H9 (cell line): ENCODE results near the gene PLRG1. TPM values are rescaled to one million over a fixed set of nuclear protein-coding genes. Genes with fewer than 3 reads are reported as not detected.

Experiments used
- DNase-seq: peaks from one replicate; pipeline ENCODE4 v3.0.0-alpha.2; 2017
- H2AFZ ChIP-seq: one replicate; pipeline ENCODE4 v1.6.1; 2013; ENCODE audit warnings: mild to moderate bottlenecking, low read length, control low read depth, moderate library complexity
- H2AK5ac ChIP-seq: 2 replicates; pipeline ENCODE4 v1.6.1; 2013; ENCODE audit warnings: low read length, control low read depth, mixed read lengths; ENCODE audit not compliant: insufficient read length
- H2BK120ac ChIP-seq: one replicate; pipeline ENCODE4 v1.6.1; 2013; ENCODE audit warnings: low read depth, mild to moderate bottlenecking, low read length, control low read depth, inconsistent platforms; ENCODE audit not compliant: poor library complexity, severe bottlenecking
- H2BK12ac ChIP-seq: 2 replicates; pipeline ENCODE4 v1.6.1; 2013; ENCODE audit warnings: low read length, control low read depth, mixed read lengths, low read depth; ENCODE audit not compliant: insufficient read length
- H2BK15ac ChIP-seq: 2 replicates; pipeline ENCODE4 v1.6.1; 2013; ENCODE audit warnings: low read depth, low read length, control low read depth
- H2BK20ac ChIP-seq: one replicate; pipeline ENCODE4 v1.6.1; 2013; ENCODE audit warnings: low read depth, mild to moderate bottlenecking, low read length, control low read depth, inconsistent platforms; ENCODE audit not compliant: poor library complexity, severe bottlenecking
- H2BK5ac ChIP-seq: 2 replicates; pipeline ENCODE4 v1.6.1; 2013; ENCODE audit warnings: low read length, control low read depth, mixed read lengths; ENCODE audit not compliant: insufficient read length
- H3K14ac ChIP-seq: 2 replicates; pipeline ENCODE4 v1.6.1; 2013; ENCODE audit warnings: low read length, control low read depth; ENCODE audit not compliant: insufficient read depth
- H3K18ac ChIP-seq: 2 replicates; pipeline ENCODE4 v1.6.1; 2013; ENCODE audit warnings: low read depth, mild to moderate bottlenecking, mixed read lengths, low read length, control low read depth; ENCODE audit not compliant: insufficient read length
- H3K23ac ChIP-seq: 2 replicates; pipeline ENCODE4 v1.6.1; 2013; ENCODE audit warnings: low read length, control low read depth, mixed read lengths, low read depth; ENCODE audit not compliant: insufficient read length
- H3K23me2 ChIP-seq: 2 replicates; pipeline ENCODE4 v1.6.1; 2013; ENCODE audit warnings: low read depth, mild to moderate bottlenecking, mixed read lengths, low read length, control low read depth; ENCODE audit not compliant: insufficient read length, poor library complexity, severe bottlenecking
- H3K27ac ChIP-seq: 2 replicates; pipeline ENCODE4 v1.5.1; 2013; ENCODE audit warnings: low read length, control low read depth, mixed read lengths, low read depth; ENCODE audit not compliant: insufficient read length
- H3K27me3 ChIP-seq: 2 replicates; pipeline ENCODE4 v1.6.1; 2013; ENCODE audit warnings: low read length, control low read depth, inconsistent platforms; ENCODE audit not compliant: insufficient read depth
- H3K4ac ChIP-seq: 2 replicates; pipeline ENCODE4 v1.6.1; 2013; ENCODE audit warnings: low read depth, mild to moderate bottlenecking, control low read depth, inconsistent platforms, low read length, moderate library complexity
- H3K4me1 ChIP-seq: 2 replicates; pipeline ENCODE4 v1.6.1; 2013; ENCODE audit warnings: low read length, control low read depth, inconsistent platforms; ENCODE audit not compliant: insufficient read depth
- H3K4me2 ChIP-seq: 2 replicates; pipeline ENCODE4 v1.6.1; 2013; ENCODE audit warnings: low read length, control low read depth, mixed read lengths; ENCODE audit not compliant: insufficient read length, insufficient read depth
- H3K56ac ChIP-seq: 2 replicates; pipeline ENCODE4 v1.6.1; 2013; ENCODE audit warnings: low read depth, mild to moderate bottlenecking, mixed read lengths, low read length, control low read depth; ENCODE audit not compliant: insufficient read length
- H3K79me1 ChIP-seq: 2 replicates; pipeline ENCODE4 v1.6.1; 2013; ENCODE audit warnings: low read depth, mild to moderate bottlenecking, moderate library complexity, low read length, control low read depth, inconsistent platforms; ENCODE audit not compliant: insufficient read depth, poor library complexity, severe bottlenecking
- H3K79me2 ChIP-seq: 2 replicates; pipeline ENCODE4 v1.6.1; 2013; ENCODE audit warnings: low read length, control low read depth, inconsistent platforms; ENCODE audit not compliant: insufficient read depth
- H3K9ac ChIP-seq: 2 replicates; pipeline ENCODE4 v1.6.1; 2013; ENCODE audit warnings: low read length, control low read depth, mixed read lengths; ENCODE audit not compliant: insufficient read length; ENCODE audit errors: extremely low read depth
- H3K9me3 ChIP-seq: one replicate; pipeline ENCODE4 v1.6.1; 2013; ENCODE audit warnings: low read depth, low read length, inconsistent platforms; ENCODE audit not compliant: control insufficient read depth
- H3T11ph ChIP-seq: one replicate; pipeline ENCODE4 v1.6.1; 2013; ENCODE audit warnings: mild to moderate bottlenecking, low read length, control low read depth, inconsistent platforms
- H4K20me1 ChIP-seq: one replicate; pipeline ENCODE4 v1.6.1; 2013; ENCODE audit not compliant: control insufficient read depth, insufficient read length, insufficient read depth
- H4K5ac ChIP-seq: 2 replicates; pipeline ENCODE4 v1.6.1; 2013; ENCODE audit warnings: low read depth, mild to moderate bottlenecking, mixed read lengths, low read length, control low read depth; ENCODE audit not compliant: insufficient read length
- H4K8ac ChIP-seq: replicated peaks from 2 replicates; pipeline ENCODE4 v1.6.1; 2013; ENCODE audit warnings: low read length, control low read depth, mixed read lengths, low read depth; ENCODE audit not compliant: insufficient read length
- H4K91ac ChIP-seq: 2 replicates; pipeline ENCODE4 v1.6.1; 2013; ENCODE audit warnings: low read depth, mild to moderate bottlenecking, moderate library complexity, mixed read lengths, low read length, control low read depth; ENCODE audit not compliant: insufficient read length
- H3K27ac Mint-ChIP-seq, 3 experiments: 2 replicates in 2 of 3; 3 replicates in 1 of 3; pipeline ENCODE4 v1.8.0; 2020 to 2021; ENCODE audit warnings: mixed read lengths in 3 of 3, mild to moderate bottlenecking in 1 of 3, moderate library complexity in 1 of 3
- H3K27me3 Mint-ChIP-seq: 2 replicates; pipeline ENCODE4 v1.8.0; 2021; ENCODE audit warnings: low read depth, mild to moderate bottlenecking, moderate library complexity, mixed read lengths
- H3K36me3 Mint-ChIP-seq, 3 experiments: 2 replicates in 2 of 3; 3 replicates in 1 of 3; pipeline ENCODE4 v1.8.0; 2020 to 2021; ENCODE audit warnings: low read depth in 3 of 3, mixed read lengths in 3 of 3; ENCODE audit not compliant: insufficient read depth in 1 of 3
- H3K4me1 Mint-ChIP-seq, 2 experiments: 2 replicates each; pipeline ENCODE4 v1.8.0; 2020; ENCODE audit warnings: mixed read lengths in 2 of 2
- H3K4me3 Mint-ChIP-seq, 2 experiments: 2 replicates in 1 of 2; 3 replicates in 1 of 2; pipeline ENCODE4 v1.8.0; 2020 to 2021; ENCODE audit warnings: mild to moderate bottlenecking in 2 of 2, mixed read lengths in 2 of 2, moderate library complexity in 1 of 2
- H3K9me3 Mint-ChIP-seq, 2 experiments: 2 replicates in 1 of 2; 3 replicates in 1 of 2; pipeline ENCODE4 v1.8.0; 2020; ENCODE audit warnings: mild to moderate bottlenecking in 2 of 2, mixed read lengths in 2 of 2, moderate library complexity in 1 of 2
- total RNA-seq: library from RNA; stranded (reverse); gene quantifications from 2 replicates; pipeline ENCODE4 v1.2.1, GENCODE V29; 2021
- TF ChIP-seq, protein P1 (sequence below): fragments of 200-600 bp; sonication (generic); conservative IDR thresholded peaks from 3 replicates; pipeline ENCODE4 v1.8.0; 2021; ENCODE audit warnings: antibody characterized with exemption, mild to moderate bottlenecking

PLRG1 gene
- total RNA-seq, 1 experiment from 2014 or later: 113 TPM

DNA sequence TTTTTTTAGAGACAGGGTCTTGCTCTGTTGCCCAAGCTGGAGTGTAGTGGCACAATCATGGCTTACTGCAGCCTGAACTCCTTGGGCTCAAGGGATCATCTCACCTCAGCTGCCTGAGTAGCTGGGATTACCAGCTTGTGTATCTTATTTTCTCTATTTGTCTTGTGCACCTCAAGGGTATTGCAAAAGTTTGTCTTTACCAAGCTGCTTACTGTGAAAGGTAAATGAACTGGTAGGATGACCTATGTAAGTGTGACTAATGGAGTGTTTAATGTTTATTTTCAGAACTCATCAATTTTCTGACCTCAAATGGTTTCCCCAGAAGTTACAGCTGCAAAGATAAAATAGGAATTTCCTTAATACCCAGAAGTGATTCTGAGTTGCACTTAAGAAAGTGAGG, 45.6 kb upstream of the PLRG1 start:
- H2BK5ac ChIP-seq: no peak overlapping the region
- no peak overlapping the region for H4K5ac ChIP-seq
- no peaks in the 10 kb centered on the region for H3K36me3 Mint-ChIP-seq
- H2AFZ ChIP-seq: no peak overlapping the region
- no peaks in the 10 kb centered on the region for H3K27me3 ChIP-seq
- H2BK15ac ChIP-seq: no peak overlapping the region
- no peak overlapping the region for H4K91ac ChIP-seq
- no peak overlapping the region for H3K56ac ChIP-seq
- H2AK5ac ChIP-seq: no peak overlapping the region
- no peak overlapping the region for H3K27ac Mint-ChIP-seq
- no peaks in the 10 kb centered on the region for H4K20me1 ChIP-seq
- no peaks in the 10 kb centered on the region for H3K79me1 ChIP-seq
- H2BK12ac ChIP-seq: no peak overlapping the region
- no peak overlapping the region for H3K4me2 ChIP-seq
- no peaks in the 10 kb centered on the region for H3K4me1 ChIP-seq
- H3K14ac ChIP-seq: no peak overlapping the region
- peaks cover under 1% of the 10 kb centered on the region in 2 experiments for H3K4me1 Mint-ChIP-seq
- no peaks in the 10 kb centered on the region for H3K79me2 ChIP-seq
- H3T11ph ChIP-seq: no peak overlapping the region
- H3K18ac ChIP-seq: no peak overlapping the region
- H3K27ac ChIP-seq: no peak overlapping the region
- H3K23ac ChIP-seq: no peak overlapping the region
- TF ChIP-seq, protein P1, sequence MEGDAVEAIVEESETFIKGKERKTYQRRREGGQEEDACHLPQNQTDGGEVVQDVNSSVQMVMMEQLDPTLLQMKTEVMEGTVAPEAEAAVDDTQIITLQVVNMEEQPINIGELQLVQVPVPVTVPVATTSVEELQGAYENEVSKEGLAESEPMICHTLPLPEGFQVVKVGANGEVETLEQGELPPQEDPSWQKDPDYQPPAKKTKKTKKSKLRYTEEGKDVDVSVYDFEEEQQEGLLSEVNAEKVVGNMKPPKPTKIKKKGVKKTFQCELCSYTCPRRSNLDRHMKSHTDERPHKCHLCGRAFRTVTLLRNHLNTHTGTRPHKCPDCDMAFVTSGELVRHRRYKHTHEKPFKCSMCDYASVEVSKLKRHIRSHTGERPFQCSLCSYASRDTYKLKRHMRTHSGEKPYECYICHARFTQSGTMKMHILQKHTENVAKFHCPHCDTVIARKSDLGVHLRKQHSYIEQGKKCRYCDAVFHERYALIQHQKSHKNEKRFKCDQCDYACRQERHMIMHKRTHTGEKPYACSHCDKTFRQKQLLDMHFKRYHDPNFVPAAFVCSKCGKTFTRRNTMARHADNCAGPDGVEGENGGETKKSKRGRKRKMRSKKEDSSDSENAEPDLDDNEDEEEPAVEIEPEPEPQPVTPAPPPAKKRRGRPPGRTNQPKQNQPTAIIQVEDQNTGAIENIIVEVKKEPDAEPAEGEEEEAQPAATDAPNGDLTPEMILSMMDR: no peak
- H3K9ac ChIP-seq: no peak overlapping the region
- no peak overlapping the region for H3K4me3 Mint-ChIP-seq
- no peak for DNase-seq
- H3K23me2 ChIP-seq: no peaks in the 10 kb centered on the region
- no peak overlapping the region for H4K8ac ChIP-seq
- H3K9me3 ChIP-seq: no peaks in the 10 kb centered on the region
- no peak overlapping the region for H3K4ac ChIP-seq
- H2BK120ac ChIP-seq: no peak overlapping the region
- H2BK20ac ChIP-seq: no peak overlapping the region
- no peaks in the 10 kb centered on the region for H3K9me3 Mint-ChIP-seq
- no peaks in the 10 kb centered on the region for H3K27me3 Mint-ChIP-seq
